GM18505 (cell line): ENCODE results near the gene SPATC1L.
"Not testable (repeated sequence)": the region's sequence is repeated elsewhere in the genome, so short reads cannot be mapped to it uniquely, and the experiment has no call there.

ENCODE experiments used
- ATAC-seq: cut with Tn5 transposase; IDR thresholded peaks from one replicate; pipeline ENCODE4 v1.9.1; 2021; ENCODE audit not compliant: unreplicated experiment
- POLR2A ChIP-seq: IDR thresholded peaks from 4 replicates; pipeline ENCODE4 v1.6.1; 2011; ENCODE audit warnings: borderline replicate concordance; ENCODE audit not compliant: insufficient read depth, insufficient read length; ENCODE audit errors: extremely low read depth

SPATC1L gene

GRCh38 chr21:46210378-46211136, 26.3 kb upstream of the SPATC1L start:
- no peak for ATAC-seq
- TF ChIP-seq POLR2A: no peak

DNA sequence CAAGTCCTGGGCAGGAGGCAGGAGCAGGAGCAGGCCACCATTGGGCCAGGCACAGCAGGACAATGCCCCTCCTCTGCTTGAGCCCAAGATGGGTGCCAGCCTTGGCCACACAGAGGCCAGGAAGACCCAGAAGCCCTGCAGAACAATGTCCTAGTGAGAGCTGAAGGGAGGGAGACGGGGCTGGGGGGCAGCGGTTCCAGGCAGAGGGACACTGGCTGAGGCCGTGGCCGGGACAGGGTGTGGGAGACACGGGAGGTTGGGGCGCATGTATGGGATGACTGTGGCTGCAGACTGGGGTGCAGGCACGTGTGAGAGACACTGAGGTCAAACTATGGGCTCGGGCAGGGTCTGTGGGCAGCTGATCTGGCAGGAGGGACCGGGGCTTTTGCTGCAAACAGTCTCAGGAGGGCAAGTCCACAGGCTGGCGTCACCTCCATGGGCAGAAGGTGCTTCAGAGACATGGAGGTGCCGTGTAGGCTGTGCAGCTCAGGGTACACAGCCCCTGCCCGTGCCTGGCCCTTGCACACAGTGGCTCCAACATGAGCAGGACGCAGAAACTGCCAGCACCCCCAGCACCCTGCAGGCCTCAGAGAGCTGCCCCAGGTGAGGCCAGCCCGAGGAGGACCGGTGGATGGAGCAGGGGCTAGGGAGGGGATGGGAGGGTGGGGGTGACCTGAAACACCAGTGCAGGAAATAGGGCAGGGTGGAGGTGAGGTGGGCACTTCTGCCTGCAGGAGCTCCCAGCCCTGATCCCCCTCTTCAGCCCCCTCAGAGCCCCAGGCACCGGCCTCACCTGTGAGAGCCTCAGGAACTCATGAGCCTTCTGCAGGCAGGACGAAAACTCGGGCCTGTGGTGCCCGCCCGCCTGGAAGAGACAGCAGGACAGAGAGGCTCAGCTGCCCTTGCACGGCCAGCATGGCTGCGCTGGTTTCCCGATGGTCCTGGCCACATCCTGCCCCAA, 24.8 kb upstream of the SPATC1L start:
- TF ChIP-seq POLR2A: no peak
- ATAC-seq: no peak

DNA sequence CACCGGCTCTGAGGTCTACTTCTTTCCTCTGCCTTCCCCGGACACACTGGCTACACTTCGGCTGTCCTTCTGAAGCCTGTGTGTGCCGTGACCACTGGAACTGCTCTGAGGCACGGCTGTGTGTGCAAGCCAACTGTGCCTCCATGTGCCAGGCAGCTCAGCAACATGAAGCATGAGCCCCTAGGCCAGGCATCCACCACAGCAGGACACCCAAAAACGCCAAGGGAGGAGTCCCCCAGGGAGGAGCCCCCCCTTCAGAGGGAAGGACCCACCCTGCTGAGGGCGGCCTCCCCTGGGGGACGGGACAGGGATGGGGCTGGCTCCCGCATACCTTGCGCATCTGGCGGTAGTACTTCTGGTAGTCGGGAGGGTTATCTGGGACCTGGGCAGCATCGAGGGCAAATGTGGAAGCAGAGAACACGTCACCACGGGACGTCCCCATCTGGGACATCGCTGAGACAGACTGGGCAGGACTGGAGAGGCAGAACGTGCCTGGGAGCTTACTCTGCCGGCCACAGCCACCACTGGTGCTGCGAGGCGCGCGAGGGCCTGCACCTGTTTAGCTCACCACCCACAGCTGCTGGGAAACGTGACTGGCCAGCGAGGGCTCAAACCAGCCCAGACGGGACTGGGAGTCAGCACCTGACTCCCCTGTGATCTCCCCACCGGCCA, 23.8 kb upstream of the SPATC1L start:
- ATAC-seq: no peak
- TF ChIP-seq POLR2A: no peak

GRCh38 chr21:46207006-46207919, 23.0 kb upstream of the SPATC1L start:
- TF ChIP-seq POLR2A: no peak
- no peak for ATAC-seq

DNA sequence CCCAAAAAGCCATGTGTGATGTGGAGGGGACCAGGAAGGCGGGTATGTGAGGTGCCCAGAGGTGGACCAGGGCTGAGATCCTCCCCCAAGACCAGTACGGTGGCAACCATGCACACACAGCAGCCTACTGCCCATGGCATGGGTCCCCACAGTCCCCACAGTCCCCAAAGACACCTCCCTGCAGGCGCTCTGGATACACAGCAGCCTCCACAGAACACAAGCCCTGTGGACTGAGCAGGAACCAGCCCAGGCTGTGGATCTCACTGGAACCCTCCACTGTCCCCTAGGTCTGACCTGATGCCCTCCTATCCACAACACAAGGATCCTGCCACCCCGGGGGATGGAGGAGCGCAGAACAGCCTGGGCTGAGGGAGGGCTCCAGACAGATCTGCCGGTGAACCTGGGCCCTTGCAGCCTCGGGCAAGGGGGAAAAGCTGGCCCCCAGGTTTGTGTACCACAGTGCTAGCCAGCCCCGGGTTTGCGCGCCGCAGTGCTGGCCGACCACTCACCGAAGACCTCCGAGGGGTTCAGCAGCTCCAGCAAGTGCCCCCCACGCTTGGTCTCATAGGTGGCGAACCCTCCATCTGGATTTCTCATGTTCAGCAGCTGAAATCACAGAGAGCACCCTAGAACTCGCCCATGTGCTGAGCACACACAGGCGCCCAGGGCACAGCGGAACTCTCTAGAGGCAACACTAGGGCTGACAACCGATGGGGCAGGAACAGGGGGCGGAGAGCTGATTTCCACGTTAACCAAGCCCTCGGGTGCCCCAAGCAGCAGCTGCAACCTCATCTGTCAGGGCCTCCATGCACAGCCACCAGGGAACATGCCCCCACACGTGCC, 22.1 kb upstream of the SPATC1L start:
- TF ChIP-seq POLR2A: no peak
- no peak for ATAC-seq

- no peak for ATAC-seq
- TF ChIP-seq POLR2A: no peak
Observed at GRCh38 chr21:46205766-46206162, 21.5 kb upstream of the SPATC1L start.

GRCh38 chr21:46205166-46205565, 20.9 kb upstream of the SPATC1L start:
- TF ChIP-seq POLR2A: no peak
- ATAC-seq: no peak

GRCh38 chr21:46203203-46203600, 18.9 kb upstream of the SPATC1L start:
- ATAC-seq: no peak
- TF ChIP-seq POLR2A: no peak

GRCh38 chr21:46202592-46203202, 18.4 kb upstream of the SPATC1L start:
- TF ChIP-seq POLR2A: no peak
- ATAC-seq: no peak

- ATAC-seq: not testable (repeated sequence)
Observed at GRCh38 chr21:46200877-46201803, 16.9 kb upstream of the SPATC1L start.
